ENCODE results near the gene RHCE. TPM values are rescaled to one million over a fixed set of nuclear protein-coding genes. Genes with fewer than 3 reads are reported as not detected.
"Not testable (repeated sequence)": the region's sequence is repeated elsewhere in the genome, so short reads cannot be mapped to it uniquely, and the experiment has no call there.

RHCE gene
- total RNA-seq (1.0 TPM), polyA plus RNA-seq (0.59 TPM)
- long read RNA-seq, donor 1, result 0 reads
- long read RNA-seq, donor 2, partial matches to known transcripts, result 0 of 1 reads
- long read RNA-seq, donor 2, other reads (novel, unspliced or antisense), result 0 of 1 reads
- long read RNA-seq, donor 3, result 0 reads
- long read RNA-seq, donor 4, result 0 reads
- long read RNA-seq, donor 5, result 0 reads
- long read RNA-seq, donor 6, partial matches to known transcripts, result 10 of 10 reads
- long read RNA-seq, donor 6, other reads (novel, unspliced or antisense), result 0 of 10 reads
- long read RNA-seq, donor 7, partial matches to known transcripts, result 24 of 38 reads
- long read RNA-seq, donor 7, other reads (novel, unspliced or antisense), result 14 of 38 reads
- long read RNA-seq, donor 8, result 0 reads
- long read RNA-seq, donor 9, result 0 reads
- long read RNA-seq, donor 10, result 0 reads

DNA sequence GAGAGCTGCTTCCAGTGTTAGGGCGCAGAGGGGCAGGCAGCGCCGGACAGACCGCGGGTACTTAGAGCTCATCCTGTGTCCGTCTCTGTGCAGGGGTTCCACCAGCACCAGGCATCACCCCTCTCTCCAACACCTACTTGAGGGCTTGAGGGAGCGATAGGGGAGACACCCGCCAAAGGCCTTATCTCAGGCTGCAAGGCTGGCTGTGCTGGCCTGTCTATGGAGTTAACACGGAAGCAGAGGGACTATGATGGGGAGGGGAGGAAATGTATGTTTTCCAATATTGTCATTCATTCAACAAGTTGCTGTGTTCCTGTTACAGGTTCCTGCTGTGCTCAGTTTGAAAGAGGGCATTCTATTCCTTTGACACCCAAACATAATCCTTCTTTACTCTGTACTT lies at the start of gene RHCE:
RHCE (minus strand) TSS at position 111 of the 400 bp plus-strand sequence; CDS start at position 72, 39 bp downstream.
- DNase-seq (ENCODE audit: low read depth in 6 of 9, low spot score in 9 of 9); H3K27me3 ChIP-seq (ENCODE audit: control insufficient read depth in 2 of 2, insufficient read depth in 1 of 2, low read length in 1 of 2); H3K4me3 ChIP-seq (ENCODE audit: low read length in 2 of 2); H3K9me3 ChIP-seq (ENCODE audit: control insufficient read depth in 2 of 2, insufficient read depth in 1 of 2, low read length in 1 of 2); H3K4me1 ChIP-seq (ENCODE audit: control insufficient read depth in 2 of 2, insufficient read depth in 2 of 2, low read length in 2 of 2); H3K27ac ChIP-seq (ENCODE audit: low read depth in 1 of 2, low read length in 1 of 2); H3K36me3 ChIP-seq (ENCODE audit: control insufficient read depth in 2 of 2, insufficient read depth in 2 of 2, low read length in 1 of 2): not testable (repeated sequence)
- WGBS, result 97% methylated on average over 9 of the region's 9 CpGs

DNA sequence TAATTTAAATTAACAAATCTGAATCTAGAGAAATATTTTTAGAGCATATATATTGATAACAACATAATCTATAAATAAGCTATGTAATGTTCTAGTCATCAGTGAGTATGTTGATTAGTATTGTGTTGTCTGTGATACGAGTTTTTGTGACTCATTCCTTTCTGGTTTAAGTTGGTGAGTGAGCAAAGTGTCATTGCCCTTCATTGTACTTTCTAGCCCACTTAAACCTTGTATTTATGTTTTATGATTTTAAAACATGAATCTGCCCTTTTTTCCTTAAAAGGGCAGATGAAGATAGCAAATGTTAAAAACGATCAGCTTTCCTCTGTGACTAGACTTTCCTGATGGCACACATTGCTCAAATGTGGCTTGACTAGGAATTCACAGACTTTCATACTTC lies 48.6 kb upstream of the RHCE start:
- 96% methylated on average over 2 of the region's 2 CpGs for WGBS
- DNase-seq (ENCODE audit: low read depth in 6 of 9, low spot score in 9 of 9), result no peak
- Histone ChIP-seq H3K9me3 (ENCODE audit: control insufficient read depth in 2 of 2, insufficient read depth in 1 of 2, low read length in 1 of 2) (no peaks in the 10 kb centered on the region), H3K4me1 (ENCODE audit: control insufficient read depth in 2 of 2, insufficient read depth in 2 of 2, low read length in 2 of 2) (peaks cover 0 to 13% of the 10 kb centered on the region in 2 donors), H3K27ac (ENCODE audit: low read depth in 1 of 2, low read length in 1 of 2) (no peak overlapping the region), H3K4me3 (ENCODE audit: low read length in 2 of 2) (no peak overlapping the region), H3K36me3 (ENCODE audit: control insufficient read depth in 2 of 2, insufficient read depth in 2 of 2, low read length in 1 of 2) (peaks cover 9 to 10% of the 10 kb centered on the region in 2 donors), H3K27me3 (ENCODE audit: control insufficient read depth in 2 of 2, insufficient read depth in 1 of 2, low read length in 1 of 2) (no peaks in the 10 kb centered on the region)

DNA sequence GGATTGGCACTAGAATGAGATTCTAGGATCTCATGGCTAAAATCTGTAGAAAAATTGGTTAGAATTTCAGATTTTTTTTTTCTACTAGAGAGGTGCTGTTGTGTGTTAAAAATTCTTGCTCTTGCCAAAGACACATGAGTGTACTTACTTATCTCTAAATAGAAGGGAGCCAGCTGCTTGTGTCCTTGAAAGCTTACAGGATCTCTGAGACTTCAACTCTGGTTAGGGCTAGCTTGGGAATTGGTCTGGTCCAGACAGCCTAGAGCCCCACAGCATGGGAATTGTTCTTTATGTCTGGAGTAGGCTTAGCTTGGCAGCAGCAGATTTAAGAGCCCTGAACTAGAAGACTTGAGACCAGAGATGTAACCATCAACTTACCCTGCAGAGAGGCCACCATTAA lies 47.4 kb upstream of the RHCE start:
- H3K4me1 ChIP-seq (ENCODE audit: control insufficient read depth in 2 of 2, insufficient read depth in 2 of 2, low read length in 2 of 2), result peaks cover 0 to 8% of the 10 kb centered on the region in 2 donors
- peaks cover 9 to 11% of the 10 kb centered on the region in 2 donors for H3K36me3 ChIP-seq (ENCODE audit: control insufficient read depth in 2 of 2, insufficient read depth in 2 of 2, low read length in 1 of 2)
- no peaks in the 10 kb centered on the region for H3K27me3 ChIP-seq (ENCODE audit: control insufficient read depth in 2 of 2, insufficient read depth in 1 of 2, low read length in 1 of 2)
- H3K9me3 ChIP-seq (ENCODE audit: control insufficient read depth in 2 of 2, insufficient read depth in 1 of 2, low read length in 1 of 2), result no peaks in the 10 kb centered on the region
- DNase-seq (ENCODE audit: low read depth in 6 of 9, low spot score in 9 of 9), result no peak
- peak overlapping the region in 1 of 2 donors; percentile 14 for H3K27ac ChIP-seq (ENCODE audit: low read depth in 1 of 2, low read length in 1 of 2)
- H3K4me3 ChIP-seq (ENCODE audit: low read length in 2 of 2), result no peak overlapping the region

DNA sequence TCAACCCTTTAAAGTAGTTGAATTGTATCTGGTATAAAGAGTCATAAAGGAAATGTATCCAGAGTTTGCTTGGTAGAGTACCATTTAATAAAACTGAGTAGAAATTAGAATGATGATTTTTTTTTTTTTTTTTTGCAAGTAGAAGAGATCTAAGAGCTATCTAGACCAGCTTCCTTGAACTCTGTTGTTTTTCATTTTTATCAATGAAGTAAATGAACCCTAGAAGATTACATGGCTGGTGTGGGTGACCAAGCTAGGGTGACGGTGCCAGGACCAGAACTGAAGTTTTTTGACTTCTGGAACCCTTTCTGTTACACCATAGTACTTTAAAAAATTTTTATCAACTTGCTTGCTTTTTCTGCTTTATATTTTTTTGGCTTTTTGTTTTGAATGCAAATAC lies 47.0 kb upstream of the RHCE start:
- H3K27me3 ChIP-seq (ENCODE audit: control insufficient read depth in 2 of 2, insufficient read depth in 1 of 2, low read length in 1 of 2), result no peaks in the 10 kb centered on the region
- no peaks in the 10 kb centered on the region for H3K9me3 ChIP-seq (ENCODE audit: control insufficient read depth in 2 of 2, insufficient read depth in 1 of 2, low read length in 1 of 2)
- H3K4me1 ChIP-seq (ENCODE audit: control insufficient read depth in 2 of 2, insufficient read depth in 2 of 2, low read length in 2 of 2), result peaks cover 0 to 8% of the 10 kb centered on the region in 2 donors
- H3K27ac ChIP-seq (ENCODE audit: low read depth in 1 of 2, low read length in 1 of 2), result no peak overlapping the region
- 92% methylated on average over 1 of the region's 1 CpG for WGBS
- no peak overlapping the region for H3K4me3 ChIP-seq (ENCODE audit: low read length in 2 of 2)
- DNase-seq (ENCODE audit: low read depth in 6 of 9, low spot score in 9 of 9), result no peak
- H3K36me3 ChIP-seq (ENCODE audit: control insufficient read depth in 2 of 2, insufficient read depth in 2 of 2, low read length in 1 of 2), result peaks cover 9 to 15% of the 10 kb centered on the region in 2 donors

DNA sequence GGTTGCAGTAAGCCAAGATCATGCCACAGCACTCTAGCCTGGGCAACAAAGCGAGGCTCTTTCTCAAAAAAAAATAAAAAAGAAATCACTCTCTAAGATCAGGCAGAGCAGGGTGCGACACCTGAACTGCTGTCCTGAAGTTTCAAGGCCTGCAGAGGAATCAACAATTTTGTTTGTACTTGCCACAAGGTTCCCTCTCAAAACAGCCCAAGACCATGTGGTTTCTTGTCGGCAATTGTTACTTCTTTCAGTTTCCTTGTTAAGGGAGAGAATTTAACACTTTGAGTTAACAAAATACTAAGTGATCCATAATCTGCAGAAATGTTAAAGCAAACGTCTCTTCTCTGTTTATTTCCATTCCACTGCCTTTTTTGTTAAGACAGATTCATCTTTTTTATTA lies 46.6 kb upstream of the RHCE start:
- H3K9me3 ChIP-seq (ENCODE audit: control insufficient read depth in 2 of 2, insufficient read depth in 1 of 2, low read length in 1 of 2), result no peaks in the 10 kb centered on the region
- peaks cover 10 to 17% of the 10 kb centered on the region in 2 donors for H3K36me3 ChIP-seq (ENCODE audit: control insufficient read depth in 2 of 2, insufficient read depth in 2 of 2, low read length in 1 of 2)
- peaks cover 0 to 8% of the 10 kb centered on the region in 2 donors for H3K4me1 ChIP-seq (ENCODE audit: control insufficient read depth in 2 of 2, insufficient read depth in 2 of 2, low read length in 2 of 2)
- WGBS, result 41% methylated on average over 4 of the region's 4 CpGs
- peak in 2 of 9 donors; percentile 18 to 51 for DNase-seq (ENCODE audit: low read depth in 6 of 9, low spot score in 9 of 9)
- H3K4me3 ChIP-seq (ENCODE audit: low read length in 2 of 2), result no peak overlapping the region
- H3K27me3 ChIP-seq (ENCODE audit: control insufficient read depth in 2 of 2, insufficient read depth in 1 of 2, low read length in 1 of 2), result no peaks in the 10 kb centered on the region
- peak overlapping the region in 1 of 2 donors; percentile 18 for H3K27ac ChIP-seq (ENCODE audit: low read depth in 1 of 2, low read length in 1 of 2)

DNA sequence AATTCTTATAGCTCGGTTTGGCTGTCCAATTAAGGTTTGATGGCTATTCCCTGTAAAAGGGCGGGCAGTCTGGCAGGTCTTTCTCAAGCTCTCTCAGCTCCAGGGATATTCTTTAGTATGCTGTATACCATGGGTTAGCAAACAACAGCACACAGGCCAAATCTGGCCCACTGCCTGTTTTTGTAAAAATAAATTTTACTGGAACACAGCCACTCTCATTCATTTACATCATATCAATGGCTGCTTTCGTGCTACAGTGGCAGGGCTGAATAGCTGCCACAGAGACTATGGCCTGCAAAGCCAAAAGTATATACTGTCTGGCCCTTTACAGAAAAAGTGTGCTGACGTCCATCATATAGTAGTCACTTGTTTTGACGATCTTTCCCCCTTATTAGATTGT lies 42.1 kb upstream of the RHCE start:
- Histone ChIP-seq H3K4me3 (ENCODE audit: low read length in 2 of 2) (no peak overlapping the region), H3K27me3 (ENCODE audit: control insufficient read depth in 2 of 2, insufficient read depth in 1 of 2, low read length in 1 of 2) (no peaks in the 10 kb centered on the region), H3K4me1 (ENCODE audit: control insufficient read depth in 2 of 2, insufficient read depth in 2 of 2, low read length in 2 of 2) (peaks cover 0 to 5% of the 10 kb centered on the region in 2 donors), H3K9me3 (ENCODE audit: control insufficient read depth in 2 of 2, insufficient read depth in 1 of 2, low read length in 1 of 2) (peaks cover 0 to 1% of the 10 kb centered on the region in 2 donors), H3K36me3 (ENCODE audit: control insufficient read depth in 2 of 2, insufficient read depth in 2 of 2, low read length in 1 of 2) (peaks cover 29 to 44% of the 10 kb centered on the region in 2 donors), H3K27ac (ENCODE audit: low read depth in 1 of 2, low read length in 1 of 2) (no peak overlapping the region)
- DNase-seq (ENCODE audit: low read depth in 6 of 9, low spot score in 9 of 9), result no peak
- 95% methylated on average over 5 of the region's 5 CpGs for WGBS

DNA sequence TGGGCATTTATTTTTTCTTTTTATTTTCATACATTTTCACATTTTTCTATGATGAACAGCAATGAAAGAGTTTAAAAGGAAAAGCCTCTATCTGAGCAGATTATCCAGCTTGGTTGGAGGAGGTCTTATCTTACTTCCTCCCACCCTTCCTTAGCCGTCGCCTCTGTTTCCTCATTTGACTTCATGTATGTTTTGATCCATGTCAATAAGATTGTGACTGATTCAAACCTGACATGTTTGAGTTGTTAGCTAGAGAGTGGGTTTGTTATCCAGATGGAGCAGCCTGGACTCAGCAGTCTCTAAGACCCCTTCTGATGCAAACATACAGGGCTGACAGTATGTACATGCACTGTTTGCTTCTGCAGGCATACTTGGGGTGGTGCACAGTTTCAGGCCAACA lies 41.2 kb upstream of the RHCE start:
- Histone ChIP-seq H3K27ac (ENCODE audit: low read depth in 1 of 2, low read length in 1 of 2) (no peak overlapping the region), H3K4me1 (ENCODE audit: control insufficient read depth in 2 of 2, insufficient read depth in 2 of 2, low read length in 2 of 2) (peaks cover 0 to 1% of the 10 kb centered on the region in 2 donors), H3K36me3 (ENCODE audit: control insufficient read depth in 2 of 2, insufficient read depth in 2 of 2, low read length in 1 of 2) (peaks cover 33 to 44% of the 10 kb centered on the region in 2 donors), H3K4me3 (ENCODE audit: low read length in 2 of 2) (no peak overlapping the region), H3K27me3 (ENCODE audit: control insufficient read depth in 2 of 2, insufficient read depth in 1 of 2, low read length in 1 of 2) (no peaks in the 10 kb centered on the region), H3K9me3 (ENCODE audit: control insufficient read depth in 2 of 2, insufficient read depth in 1 of 2, low read length in 1 of 2) (peaks cover 0 to 1% of the 10 kb centered on the region in 2 donors)
- DNase-seq (ENCODE audit: low read depth in 6 of 9, low spot score in 9 of 9), result no peak
- 60% methylated on average over 2 of the region's 2 CpGs for WGBS

DNA sequence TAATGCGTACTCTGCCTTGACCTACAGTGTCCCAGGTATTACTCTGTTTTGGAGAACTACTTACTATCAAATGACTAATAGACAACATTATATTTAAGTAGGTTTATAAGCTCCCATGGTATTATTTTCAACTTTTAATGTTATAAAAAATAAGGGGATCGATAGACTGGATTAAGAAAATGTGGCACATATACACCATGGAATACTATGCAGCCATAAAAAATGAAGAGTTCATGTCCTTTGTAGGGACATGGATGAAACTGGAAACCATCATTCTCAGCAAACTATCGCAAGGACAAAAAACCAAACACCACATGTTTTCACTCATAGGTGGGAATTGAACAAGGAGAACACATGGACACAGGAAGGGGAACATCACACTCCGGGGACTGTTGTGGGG lies 40.2 kb upstream of the RHCE start:
- not testable (repeated sequence) for H3K27ac ChIP-seq (ENCODE audit: low read depth in 1 of 2, low read length in 1 of 2); H3K4me3 ChIP-seq (ENCODE audit: low read length in 2 of 2); H3K4me1 ChIP-seq (ENCODE audit: control insufficient read depth in 2 of 2, insufficient read depth in 2 of 2, low read length in 2 of 2); DNase-seq (ENCODE audit: low read depth in 6 of 9, low spot score in 9 of 9); H3K9me3 ChIP-seq (ENCODE audit: control insufficient read depth in 2 of 2, insufficient read depth in 1 of 2, low read length in 1 of 2); H3K27me3 ChIP-seq (ENCODE audit: control insufficient read depth in 2 of 2, insufficient read depth in 1 of 2, low read length in 1 of 2)
- WGBS, result 78% methylated on average over 4 of the region's 4 CpGs
- H3K36me3 ChIP-seq (ENCODE audit: control insufficient read depth in 2 of 2, insufficient read depth in 2 of 2, low read length in 1 of 2), result peaks cover 39 to 52% of the 10 kb centered on the region in 2 donors

DNA sequence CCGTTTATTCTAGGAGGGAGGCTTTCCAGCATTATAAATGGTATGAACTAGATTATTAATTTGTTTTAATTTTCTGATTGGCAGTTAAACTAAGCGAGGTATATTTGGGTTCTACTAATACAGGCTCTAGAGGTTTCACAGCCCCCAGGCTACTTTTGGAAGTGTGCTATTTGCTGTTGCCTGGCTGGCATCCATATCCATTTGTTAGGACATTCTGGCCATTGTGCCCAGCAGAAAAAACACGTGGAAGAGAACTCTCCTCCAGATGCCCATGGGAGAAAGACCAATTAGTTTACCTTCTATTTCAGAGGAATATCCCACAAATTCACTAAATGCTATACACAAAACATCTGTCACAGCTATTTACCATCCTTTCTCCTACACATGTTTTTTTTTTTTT lies 39.4 kb upstream of the RHCE start:
- no peak for DNase-seq (ENCODE audit: low read depth in 6 of 9, low spot score in 9 of 9)
- no peaks in the 10 kb centered on the region for H3K4me1 ChIP-seq (ENCODE audit: control insufficient read depth in 2 of 2, insufficient read depth in 2 of 2, low read length in 2 of 2)
- no peak overlapping the region for H3K27ac ChIP-seq (ENCODE audit: low read depth in 1 of 2, low read length in 1 of 2)
- no peak overlapping the region for H3K4me3 ChIP-seq (ENCODE audit: low read length in 2 of 2)
- no peaks in the 10 kb centered on the region for H3K27me3 ChIP-seq (ENCODE audit: control insufficient read depth in 2 of 2, insufficient read depth in 1 of 2, low read length in 1 of 2)
- 98% methylated on average over 3 of the region's 3 CpGs for WGBS
- H3K9me3 ChIP-seq (ENCODE audit: control insufficient read depth in 2 of 2, insufficient read depth in 1 of 2, low read length in 1 of 2), result peaks cover 0 to 1% of the 10 kb centered on the region in 2 donors
- H3K36me3 ChIP-seq (ENCODE audit: control insufficient read depth in 2 of 2, insufficient read depth in 2 of 2, low read length in 1 of 2), result peaks cover 33 to 49% of the 10 kb centered on the region in 2 donors

Data from thymus (tissue), 14 donors.